GM12878 (cell line): ENCODE results near the gene RBM42. TPM values are rescaled to one million over a fixed set of nuclear protein-coding genes. Genes with fewer than 3 reads are reported as not detected.
"Not testable (repeated sequence)": the region's sequence is repeated elsewhere in the genome, so short reads cannot be mapped to it uniquely, and the experiment has no call there.

Experiments
- ATAC-seq: fragments of 200-7000 bp; cut with Tn5 transposase; 3 replicates; pipeline ENCODE4 v1.9.1; 2020; ENCODE audit warnings: mild to moderate bottlenecking, moderate library complexity
- BruUV-seq: library from RNA; stranded (reverse); fragments of 400-500 nt; replicated peaks from 2 replicates; lab custom pipeline; 2021; lab: Mats Ljungman, UMichigan
- CTCF ChIA-PET: fragments of 300-600 bp; sonication (Branson Sonifier 250); formaldehyde crosslinking; extraction: SDS; loops from one replicate; lab custom pipeline; 2021; ENCODE audit warnings: inconsistent platforms; lab: Yijun Ruan, JAX
- POLR2A ChIA-PET: fragments of 350-600 bp; formaldehyde crosslinking; extraction: SDS; loops from one replicate; lab custom pipeline; 2021; ENCODE audit warnings: inconsistent platforms; lab: Charles Lee
- RAD21 ChIA-PET: fragments of 300-600 bp; sonication (Branson Sonifier 250); formaldehyde crosslinking; loops from one replicate; lab custom pipeline; 2023; ENCODE audit warnings: antibody characterized with exemption; ENCODE audit not compliant: unreplicated experiment; lab: Charles Lee
- SMC1A ChIA-PET: fragments of 300-600 bp; sonication (Branson Sonifier 250); formaldehyde crosslinking; loops from one replicate; lab custom pipeline; 2023; ENCODE audit not compliant: unreplicated experiment, uncharacterized antibody; lab: Charles Lee
- DNase-seq: peaks from one replicate; pipeline ENCODE4 v3.0.0-alpha.2; 2011; ENCODE audit warnings: low read depth, low spot score
- FAIRE-seq: peaks from 3 replicates; lab custom pipeline; 2011; peaks lifted over from hg19 to GRCh38; lab: Jason Lieb, UNC
- H2AFZ ChIP-seq: 2 replicates; pipeline ENCODE4 v1.6.0; 2011; ENCODE audit warnings: low read depth, low read length, control low read depth; ENCODE audit not compliant: control insufficient read depth
- H3K27ac ChIP-seq: 2 replicates; pipeline ENCODE4 v1.5.1; 2011; ENCODE audit warnings: control low read depth; ENCODE audit not compliant: control insufficient read depth, insufficient read depth
- H3K27me3 ChIP-seq, 2 experiments: replicated peaks in 1 of 2; 2 replicates each; pipeline versions ENCODE4 v1.6.0 to v1.6.1; 2011; ENCODE audit warnings: low read length in 1 of 2; ENCODE audit not compliant: control insufficient read depth in 2 of 2, insufficient read depth in 2 of 2
- H3K36me3 ChIP-seq, 2 experiments: 2 replicates each; pipeline ENCODE4 v1.5.1; 2011; ENCODE audit warnings: low read length in 1 of 2; ENCODE audit not compliant: control insufficient read depth in 2 of 2, insufficient read depth in 2 of 2
- H3K4me1 ChIP-seq: 2 replicates; pipeline ENCODE4 v1.6.1; 2011; ENCODE audit warnings: mild to moderate bottlenecking, low read length, moderate library complexity, mixed read lengths; ENCODE audit not compliant: control insufficient read depth, insufficient read depth
- H3K4me2 ChIP-seq: 2 replicates; pipeline ENCODE4 v1.6.0; 2011; ENCODE audit warnings: control low read depth; ENCODE audit not compliant: control insufficient read depth, insufficient read depth
- H3K4me3 ChIP-seq: fragments of 200-600 bp; sonication (generic); 2 replicates; pipeline ENCODE4 v1.5.1; 2016
- H3K79me2 ChIP-seq: 2 replicates; pipeline ENCODE4 v1.6.0; 2011; ENCODE audit warnings: low read length; ENCODE audit not compliant: control insufficient read depth, insufficient read depth
- H3K9ac ChIP-seq: 2 replicates; pipeline ENCODE4 v1.8.0; 2011; ENCODE audit warnings: low read length, control low read depth, mixed read lengths; ENCODE audit not compliant: control insufficient read depth, insufficient read depth
- H3K9me3 ChIP-seq: replicated peaks from 3 replicates; pipeline ENCODE4 v1.5.1; 2011; ENCODE audit warnings: mild to moderate bottlenecking, low read length; ENCODE audit not compliant: control insufficient read depth, insufficient read depth
- H4K20me1 ChIP-seq: 2 replicates; pipeline ENCODE4 v1.6.0; 2011; ENCODE audit not compliant: control insufficient read depth, insufficient read depth
- CEBPB ChIP-seq, 2 experiments: fragments of 150-350 bp in 1 of 2; IDR thresholded peaks; 2 replicates each; pipeline ENCODE4 v1.6.1; 2012 to 2014; ENCODE audit warnings: low read depth in 2 of 2, low read length in 2 of 2, borderline replicate concordance in 1 of 2, inconsistent platforms in 1 of 2
- FOS ChIP-seq: IDR thresholded peaks from 3 replicates; pipeline ENCODE4 v1.6.1; 2011; ENCODE audit warnings: borderline replicate concordance; ENCODE audit not compliant: insufficient read length; ENCODE audit errors: extremely low read depth
- NR2C1 ChIP-seq: fragments of 450-650 bp; IDR thresholded peaks from 2 replicates; pipeline ENCODE4 v1.6.1; 2017; ENCODE audit warnings: antibody characterized with exemption, mild to moderate bottlenecking, moderate library complexity
- ZNF217 ChIP-seq: fragments of 450-650 bp; IDR thresholded peaks from 2 replicates; pipeline ENCODE4 v1.6.1; 2017; ENCODE audit warnings: antibody characterized with exemption, mild to moderate bottlenecking
- ZSCAN29 ChIP-seq: fragments of 450-650 bp; IDR thresholded peaks from 2 replicates; pipeline ENCODE4 v1.6.1; 2017; ENCODE audit warnings: mild to moderate bottlenecking, moderate library complexity
- whole genome bisulfite sequencing: methylation state at CpG from one replicate; pipeline ENCODE4 v1.1.6; 2016; ENCODE audit warnings: low lambda C conversion rate; ENCODE audit not compliant: insufficient replicate concordance, insufficient coverage; ENCODE audit errors: missing lambda C conversion rate; 5-methylcytosine and 5-hydroxymethylcytosine counted together
- in situ Hi-C: fragments of 300-500 bp; cut with MboI; formaldehyde crosslinking; loops from 9 replicates; pipeline ENCODE4 v1.14.3; 2018; ENCODE audit warnings: mixed read lengths
- intact Hi-C: fragments of 100-400 bp; cut with micrococcal nuclease; formaldehyde crosslinking; loops from one replicate; pipeline ENCODE4 v1.14.2; 2022; ENCODE audit not compliant: unreplicated experiment
- polyA plus RNA-seq, 11 experiments: library from polyadenylated mRNA; depleted of rRNA in 4 of 11; unstranded in 6 of 11; stranded (reverse) in 5 of 11; fragments of >200 nt; fragmentation: Nextera tagmentation in 4 of 11; fragmentation: Illumina TruSeq in 1 of 11; extraction: Ambion mirVana in 4 of 11; extraction: Trizol in 1 of 11; gene quantifications; 1 replicate in 1 of 11; 2 replicates in 10 of 11; pipeline versions ENCODE4 v1.2.1 to v1.2.3, GENCODE V29; 2011 to 2016; ENCODE audit warnings: inconsistent platforms in 2 of 11, missing spikeins in 2 of 11, low read depth in 1 of 11
- total RNA-seq, 4 experiments: library from RNA; depleted of rRNA in 3 of 4; stranded (reverse); fragments of >200 nt in 3 of 4; fragmentation: Illumina TruSeq in 1 of 4; extraction: Trizol in 1 of 4; gene quantifications; 2 replicates each; pipeline versions ENCODE4 v1.2.1 to v1.2.3, GENCODE V29; 2013 to 2021
- TF ChIP-seq, protein P1 (sequence below): fragments of 450-650 bp; IDR thresholded peaks from 2 replicates; pipeline ENCODE4 v1.6.1; 2014; ENCODE audit warnings: mild to moderate bottlenecking

The RBM42 gene
- total and polyA plus RNA-seq, 10 of the 15 experiments (the other 5 are each of a cell fraction or from before 2014, with no cell fraction given), result 4.2 to 117 (median 48.5) TPM

GRCh38 chr19:35607170-35607569, 21.7 kb upstream of the RBM42 start:
- H4K20me1 ChIP-seq, FAIRE-seq, H3K36me3 ChIP-seq, H3K79me2 ChIP-seq, ATAC-seq, intact Hi-C loops, H3K9me3 ChIP-seq, H3K9ac ChIP-seq, H3K27ac ChIP-seq, H3K4me2 ChIP-seq, H3K27me3 ChIP-seq, DNase-seq, H2AFZ ChIP-seq, in situ Hi-C loops, H3K4me3 ChIP-seq, BruUV-seq: not testable (repeated sequence)
- ChIA-PET SMC1A (interaction anchor here (2.2 kb wide), 1 partner anchor 9 kb away, joined by 14 read pairs; no protein-coding TSS in a partner anchor), POLR2A (interaction anchor here (1.3 kb wide), 1 partner anchor 9 kb away, joined by 5 read pairs; no protein-coding TSS in a partner anchor), RAD21 (interaction anchor here (3.1 kb wide), 1 partner anchor 9 kb away, joined by 11 read pairs; no protein-coding TSS in a partner anchor), CTCF (interaction anchor here (1.6 to 3.0 kb wide), 2 partner anchors 58 to 97 kb away, joined by 5 to 10 read pairs; no protein-coding TSS in a partner anchor)
- peaks cover 16% of the 10 kb centered on the region for H3K4me1 ChIP-seq
- 71% methylated on average over 8 of the region's 8 CpGs for WGBS

DNA sequence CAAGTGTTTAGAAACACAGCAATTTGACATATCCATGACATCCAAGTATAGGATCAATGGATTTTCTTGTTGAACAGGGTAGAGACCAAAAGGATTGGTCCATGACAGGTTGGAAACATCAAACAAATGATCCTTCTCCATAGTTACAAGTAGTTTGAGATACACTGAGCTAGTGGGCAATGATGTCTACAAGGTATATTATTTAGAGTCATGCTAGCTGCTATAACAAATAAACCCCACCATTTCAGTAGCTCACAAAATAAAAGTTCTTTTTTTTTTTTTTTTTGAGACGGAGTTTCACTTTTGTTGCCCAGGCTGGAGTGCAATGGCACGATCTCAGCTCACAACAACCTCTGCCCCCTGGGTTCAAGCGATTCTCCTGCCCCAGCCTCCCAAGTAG, 21.2 kb upstream of the RBM42 start:
- Histone ChIP-seq H3K27me3 (no peaks in the 10 kb centered on the region), H2AFZ (no peak overlapping the region), H3K27ac (no peak overlapping the region), H3K4me3 (no peak overlapping the region), H4K20me1 (no peaks in the 10 kb centered on the region), H3K4me2 (no peak overlapping the region), H3K36me3 (no peaks in the 10 kb centered on the region), H3K9me3 (peaks cover 9% of the 10 kb centered on the region), H3K4me1 (peaks cover 17% of the 10 kb centered on the region), H3K9ac (no peak overlapping the region), H3K79me2 (no peaks in the 10 kb centered on the region)
- SMC1A ChIA-PET, result interaction anchor here (1.0 to 2.2 kb wide), 2 partner anchors 10 to 15 kb away, joined by 3 to 14 read pairs; no protein-coding TSS in a partner anchor
- CTCF ChIA-PET, result interaction anchor here (0.8 to 3.0 kb wide), 3 partner anchors 9 to 327 kb away, joined by 3 to 10 read pairs (median 4); no protein-coding TSS in a partner anchor
- in situ Hi-C loops, result no loop called here
- no peak for ATAC-seq
- intact Hi-C loops, result no loop called here
- DNase-seq, result no peak
- 71% methylated on average over 3 of the region's 3 CpGs for WGBS
- no peak for FAIRE-seq
- POLR2A ChIA-PET, result interaction anchor here (0.6 to 1.5 kb wide), 6 partner anchors 10 to 98 kb away, joined by 3 to 16 read pairs (median 4); no protein-coding TSS in a partner anchor
- no peak for TF ChIP-seq ZSCAN29
- no peak for TF ChIP-seq ZNF217
- TF ChIP-seq FOS, result no peak
- no peak for TF ChIP-seq NR2C1
- TF ChIP-seq, protein P1, sequence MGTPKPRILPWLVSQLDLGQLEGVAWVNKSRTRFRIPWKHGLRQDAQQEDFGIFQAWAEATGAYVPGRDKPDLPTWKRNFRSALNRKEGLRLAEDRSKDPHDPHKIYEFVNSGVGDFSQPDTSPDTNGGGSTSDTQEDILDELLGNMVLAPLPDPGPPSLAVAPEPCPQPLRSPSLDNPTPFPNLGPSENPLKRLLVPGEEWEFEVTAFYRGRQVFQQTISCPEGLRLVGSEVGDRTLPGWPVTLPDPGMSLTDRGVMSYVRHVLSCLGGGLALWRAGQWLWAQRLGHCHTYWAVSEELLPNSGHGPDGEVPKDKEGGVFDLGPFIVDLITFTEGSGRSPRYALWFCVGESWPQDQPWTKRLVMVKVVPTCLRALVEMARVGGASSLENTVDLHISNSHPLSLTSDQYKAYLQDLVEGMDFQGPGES, result no peak
- no peak for TF ChIP-seq CEBPB (IDR thresholded peaks at IDR 0.05; ENCODE audit: borderline replicate concordance in 1 of 2, low read depth in 2 of 2, low read length in 2 of 2)
- BruUV-seq, result no TSS peak
- RAD21 ChIA-PET, result interaction anchor here (3.1 kb wide), 1 partner anchor 10 kb away, joined by 11 read pairs; no protein-coding TSS in a partner anchor
